ENCODE measurements around the gene SPIB. TPM values are rescaled to one million over a fixed set of nuclear protein-coding genes. Genes with fewer than 3 reads are reported as not detected.
A peak's percentile ranks its signal among the peaks of the same experiment; 100 is the strongest.

SPIB gene
- total RNA-seq, 1 donor from 2014 or later, result not detected

DNA sequence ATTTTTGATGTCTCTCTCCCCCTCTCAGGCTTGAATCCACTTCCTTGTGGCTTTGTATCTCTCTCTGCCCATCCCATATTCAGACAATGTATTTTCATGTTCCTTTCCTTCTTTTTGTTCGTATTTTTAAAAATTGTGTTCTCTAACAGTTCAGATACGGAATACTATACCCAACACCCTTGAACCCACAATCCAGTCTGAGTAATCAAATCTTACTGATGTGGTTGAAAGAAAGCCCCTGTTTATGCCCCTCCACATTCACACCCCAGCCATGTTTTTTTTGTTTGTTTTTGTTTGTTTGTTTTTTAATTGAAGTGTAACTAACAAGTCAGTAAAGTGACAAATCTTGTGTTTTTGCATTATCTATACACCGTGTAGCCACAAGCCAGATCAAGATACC lies 1.4 kb downstream of the SPIB start:
- DNase-seq (ENCODE audit: low read depth), result no peak
- H3K4me3 ChIP-seq (ENCODE audit: low read depth, low read length), result no peak overlapping the region
- TF ChIP-seq, protein P1, sequence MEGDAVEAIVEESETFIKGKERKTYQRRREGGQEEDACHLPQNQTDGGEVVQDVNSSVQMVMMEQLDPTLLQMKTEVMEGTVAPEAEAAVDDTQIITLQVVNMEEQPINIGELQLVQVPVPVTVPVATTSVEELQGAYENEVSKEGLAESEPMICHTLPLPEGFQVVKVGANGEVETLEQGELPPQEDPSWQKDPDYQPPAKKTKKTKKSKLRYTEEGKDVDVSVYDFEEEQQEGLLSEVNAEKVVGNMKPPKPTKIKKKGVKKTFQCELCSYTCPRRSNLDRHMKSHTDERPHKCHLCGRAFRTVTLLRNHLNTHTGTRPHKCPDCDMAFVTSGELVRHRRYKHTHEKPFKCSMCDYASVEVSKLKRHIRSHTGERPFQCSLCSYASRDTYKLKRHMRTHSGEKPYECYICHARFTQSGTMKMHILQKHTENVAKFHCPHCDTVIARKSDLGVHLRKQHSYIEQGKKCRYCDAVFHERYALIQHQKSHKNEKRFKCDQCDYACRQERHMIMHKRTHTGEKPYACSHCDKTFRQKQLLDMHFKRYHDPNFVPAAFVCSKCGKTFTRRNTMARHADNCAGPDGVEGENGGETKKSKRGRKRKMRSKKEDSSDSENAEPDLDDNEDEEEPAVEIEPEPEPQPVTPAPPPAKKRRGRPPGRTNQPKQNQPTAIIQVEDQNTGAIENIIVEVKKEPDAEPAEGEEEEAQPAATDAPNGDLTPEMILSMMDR (conservative IDR thresholded peaks at IDR 0.05; ENCODE audit: low read depth, low read length), result no peak

GRCh38 chr19:50420808-50421207 lies 2.1 kb downstream of the SPIB start:
- DNase-seq (ENCODE audit: low read depth), result no peak
- no peak overlapping the region for H3K4me3 ChIP-seq (ENCODE audit: low read depth, low read length)
- TF ChIP-seq, protein P1 (conservative IDR thresholded peaks at IDR 0.05; ENCODE audit: low read depth, low read length), result no peak

GRCh38 chr19:50422397-50423278 lies 3.9 kb downstream of the SPIB start:
- DNase-seq (ENCODE audit: low read depth), result no peak
- H3K4me3 ChIP-seq (ENCODE audit: low read depth, low read length), result no peak overlapping the region
- TF ChIP-seq, protein P1 (conservative IDR thresholded peaks at IDR 0.05; ENCODE audit: low read depth, low read length), result no peak

DNA sequence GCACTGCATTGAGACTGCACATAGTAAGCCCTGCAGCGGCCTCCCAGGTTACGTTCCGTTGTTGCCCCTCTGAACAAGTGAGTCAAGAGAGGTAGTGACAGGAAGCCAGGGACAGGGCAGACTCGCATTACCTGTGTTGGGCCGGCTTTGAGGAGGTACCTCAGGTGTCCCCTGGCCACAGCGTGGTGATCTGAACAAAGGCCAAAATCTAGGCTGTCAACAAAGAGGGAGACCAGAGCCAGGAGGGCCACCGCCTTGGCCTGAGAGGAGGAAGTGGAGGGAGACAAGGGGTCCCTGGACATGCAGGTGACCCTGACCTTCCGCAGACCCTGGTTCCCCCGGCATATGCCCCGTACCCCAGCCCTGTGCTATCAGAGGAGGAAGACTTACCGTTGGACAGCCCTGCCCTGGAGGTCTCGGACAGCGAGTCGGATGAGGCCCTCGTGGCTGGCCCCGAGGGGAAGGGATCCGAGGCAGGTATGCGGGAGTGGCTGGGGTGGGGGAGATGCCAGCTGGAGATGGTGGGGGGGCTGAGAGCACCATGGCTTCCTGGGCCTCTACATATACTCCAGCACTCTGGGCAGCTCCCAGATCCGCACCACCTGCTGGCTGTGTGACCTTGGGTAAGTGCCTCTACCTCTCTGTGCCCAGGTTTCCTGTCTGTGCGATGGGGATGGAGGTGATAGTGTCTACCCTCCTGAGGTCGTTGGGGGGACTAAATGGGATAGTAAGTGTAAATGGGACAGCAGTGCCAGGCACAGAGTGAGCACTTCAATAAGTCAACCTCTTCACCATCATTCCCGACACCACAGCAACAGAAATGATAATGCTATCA lies 4.8 kb downstream of the SPIB start:
- TF ChIP-seq, protein P1 (conservative IDR thresholded peaks at IDR 0.05; ENCODE audit: low read depth, low read length), result no peak
- DNase-seq (ENCODE audit: low read depth), result no peak
- H3K4me3 ChIP-seq (ENCODE audit: low read depth, low read length), result no peak overlapping the region

DNA sequence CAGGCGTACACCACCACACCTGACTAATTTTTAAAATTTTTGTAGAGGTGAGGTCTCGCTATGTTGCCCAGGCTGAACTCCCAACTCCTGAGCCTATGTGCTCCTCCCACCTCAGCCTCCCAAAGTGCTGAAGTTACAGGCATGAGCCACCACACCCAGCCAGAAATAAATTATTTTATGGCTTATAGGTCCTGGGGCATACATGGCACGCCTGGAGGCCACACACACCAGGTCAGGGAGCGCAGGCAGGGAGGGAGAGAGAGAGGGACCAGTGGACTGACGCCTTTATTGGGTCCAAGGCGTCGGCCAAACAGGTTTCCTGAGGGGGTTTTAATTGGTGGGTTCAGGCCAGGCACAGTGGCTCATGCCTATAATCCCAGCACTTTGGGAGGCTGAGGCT lies 6.8 kb downstream of the SPIB start:
- TF ChIP-seq, protein P1 (conservative IDR thresholded peaks at IDR 0.05; ENCODE audit: low read depth, low read length), result no peak
- DNase-seq (ENCODE audit: low read depth), result no peak
- H3K4me3 ChIP-seq (ENCODE audit: low read depth, low read length), result no peak overlapping the region

GRCh38 chr19:50427318-50427925 lies 8.7 kb downstream of the SPIB start:
- H3K4me3 ChIP-seq (ENCODE audit: low read depth, low read length), result peak overlapping the region; percentile 31
- TF ChIP-seq, protein P1 (conservative IDR thresholded peaks at IDR 0.05; ENCODE audit: low read depth, low read length), result no peak
- DNase-seq (ENCODE audit: low read depth), result no peak
